Natural killer cell treated with Interleukin-12 subunit alpha and Interleukin-12 subunit beta and Interleukin-15 and Interleukin-18, amount 100 ng/mL, for 72 hours (primary cell): ENCODE measurements around the gene USP22. TPM values are rescaled to one million over a fixed set of nuclear protein-coding genes. Genes with fewer than 3 reads are reported as not detected.

Experiments
- ATAC-seq, 2 donors: fragments of 150-1000 bp; cut with Tn5 transposase in 1 of 2; sonication (Bioruptor Pico), chemical (Tn5 transposase) in 1 of 2; 2 replicates each; pipeline ENCODE4 v1.10.0; 2021
- DNase-seq: peaks from one replicate; pipeline ENCODE4 v3.0.0; 2022; ENCODE audit warnings: low spot score
- H3K27ac Mint-ChIP-seq, 2 donors: 1 replicate in 1 of 2; 2 replicates in 1 of 2; pipeline ENCODE4 v1.8.0; 2022; ENCODE audit warnings: mixed read lengths in 2 of 2, mild to moderate bottlenecking in 1 of 2, moderate library complexity in 1 of 2
- H3K27me3 Mint-ChIP-seq, 2 donors: 1 replicate in 1 of 2; 2 replicates in 1 of 2; pipeline ENCODE4 v1.8.0; 2022; ENCODE audit warnings: mixed read lengths in 2 of 2
- H3K36me3 Mint-ChIP-seq: one replicate; pipeline ENCODE4 v1.8.0; 2022; ENCODE audit warnings: mixed read lengths
- H3K4me1 Mint-ChIP-seq, 2 donors: 1 replicate in 1 of 2; 2 replicates in 1 of 2; pipeline ENCODE4 v1.8.0; 2022; ENCODE audit warnings: low read depth in 2 of 2, mixed read lengths in 2 of 2, mild to moderate bottlenecking in 1 of 2
- H3K4me3 Mint-ChIP-seq: one replicate; pipeline ENCODE4 v1.8.0; 2022; ENCODE audit warnings: mixed read lengths
- H3K9me3 Mint-ChIP-seq: 2 replicates; pipeline ENCODE4 v1.8.0; 2022; ENCODE audit warnings: mixed read lengths
- total RNA-seq, 2 donors: library from RNA; stranded (reverse); gene quantifications; one replicate each; pipeline ENCODE4 v1.2.3, GENCODE V29; 2022

USP22 gene
- total RNA-seq, 2 donors from 2014 or later = 102 to 179 TPM

DNA sequence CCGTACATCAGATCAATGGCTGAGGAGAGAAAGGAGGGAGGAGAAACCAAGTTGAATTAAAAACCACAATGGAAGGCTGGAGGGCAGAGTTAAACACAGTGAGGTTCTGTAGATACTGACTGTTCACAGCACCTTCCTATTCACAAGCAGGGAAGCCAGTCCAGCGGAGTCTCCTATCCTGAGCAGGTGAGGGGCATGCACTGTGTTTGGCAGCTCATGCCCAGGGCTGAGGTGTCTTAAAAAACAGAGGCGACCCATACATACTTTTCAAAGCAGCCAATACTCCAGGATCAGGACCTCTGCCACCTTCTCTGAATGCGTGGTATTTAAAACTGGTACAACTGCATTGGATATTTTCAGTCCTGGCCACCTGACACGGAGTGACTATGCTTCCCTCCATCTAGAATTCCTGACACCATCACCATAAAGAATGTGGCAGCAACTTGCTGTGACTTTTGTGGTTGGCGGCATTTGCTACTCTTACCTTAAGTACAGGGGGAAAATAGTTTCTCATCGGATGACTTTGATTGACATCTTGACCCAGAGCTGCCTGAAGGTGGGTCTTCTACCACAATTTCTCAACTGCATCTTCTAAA lies 21.5 kb downstream of the USP22 start:
- Mint-ChIP-seq H3K9me3 (no peaks in the 10 kb centered on the region), H3K4me3 (no peak overlapping the region), H3K36me3 (peaks cover 33% of the 10 kb centered on the region), H3K4me1 (peaks cover 37 to 40% of the 10 kb centered on the region in 2 donors), H3K27ac (no peak overlapping the region), H3K27me3 (no peaks in the 10 kb centered on the region)
- ATAC-seq = no peak
- no peak for DNase-seq

DNA sequence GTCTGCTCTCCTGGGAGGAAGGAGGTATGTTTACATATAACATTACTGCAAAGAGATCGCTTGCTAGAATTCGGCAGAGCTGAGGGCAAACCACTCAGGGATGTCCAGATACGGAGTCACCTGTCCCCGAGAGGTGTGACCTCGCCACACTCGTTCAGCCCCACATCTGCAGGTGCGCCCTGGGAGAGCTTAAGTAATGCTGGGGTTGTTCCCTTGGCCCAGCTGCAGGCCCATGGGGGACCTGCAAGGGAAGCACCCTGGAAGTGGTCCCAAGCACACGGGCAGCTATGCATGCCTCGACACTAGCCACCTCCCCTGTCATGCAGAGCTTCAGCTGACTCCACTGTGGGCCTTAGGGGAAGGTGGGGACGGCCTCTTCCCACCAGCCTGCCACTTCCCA lies 22.2 kb downstream of the USP22 start:
- Mint-ChIP-seq H3K27me3 (no peaks in the 10 kb centered on the region), H3K36me3 (peaks cover 35% of the 10 kb centered on the region), H3K4me3 (no peak overlapping the region), H3K4me1 (peaks cover 36 to 40% of the 10 kb centered on the region in 2 donors), H3K9me3 (no peaks in the 10 kb centered on the region), H3K27ac (peak overlapping the region in 1 of 2 donors; percentile 72)
- ATAC-seq (no peak), DNase-seq (no peak)

DNA sequence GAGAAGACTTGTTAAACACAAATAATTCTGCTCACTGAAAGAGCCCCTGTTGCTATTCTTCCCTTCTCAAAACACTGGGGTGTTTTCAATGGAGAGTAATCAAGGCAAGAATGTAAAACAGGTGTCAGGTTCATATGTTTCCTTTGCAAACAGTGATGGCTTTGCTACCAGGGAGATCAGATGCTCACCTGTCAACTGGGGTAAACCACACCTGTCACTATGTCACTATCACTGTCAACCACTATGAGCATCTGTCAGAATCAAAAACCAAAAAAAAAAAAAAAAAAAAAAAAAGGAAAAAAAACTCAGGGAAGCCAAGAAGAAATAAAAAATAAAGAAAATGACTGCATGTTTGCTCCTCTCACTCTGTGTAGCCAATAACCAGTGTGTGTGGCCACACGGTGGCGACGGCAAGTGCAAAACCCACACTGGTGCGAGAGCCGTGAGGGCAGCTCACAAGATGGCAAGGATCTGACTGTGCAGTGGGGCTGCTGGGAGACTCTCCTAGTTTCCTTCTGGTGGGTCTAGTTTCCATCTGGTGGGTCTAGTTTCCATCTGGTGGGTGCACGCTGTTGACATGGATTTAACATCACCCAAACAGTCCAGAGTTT lies 22.7 kb downstream of the USP22 start:
- Mint-ChIP-seq H3K4me1 (peaks cover 30 to 34% of the 10 kb centered on the region in 2 donors), H3K4me3 (no peak overlapping the region), H3K36me3 (peaks cover 29% of the 10 kb centered on the region), H3K27ac (peak overlapping the region in 1 of 2 donors; percentile 72), H3K9me3 (no peaks in the 10 kb centered on the region), H3K27me3 (no peaks in the 10 kb centered on the region)
- DNase-seq (no peak), ATAC-seq (peak; percentile 80 to 81)

GRCh38 chr17:21018894-21019293 lies 23.9 kb downstream of the USP22 start:
- H3K4me1 Mint-ChIP-seq = peaks cover 19 to 25% of the 10 kb centered on the region in 2 donors
- H3K4me3 Mint-ChIP-seq = no peak overlapping the region
- no peak overlapping the region for H3K27ac Mint-ChIP-seq
- H3K9me3 Mint-ChIP-seq = no peaks in the 10 kb centered on the region
- peaks cover 30% of the 10 kb centered on the region for H3K36me3 Mint-ChIP-seq
- no peak for ATAC-seq
- no peak for DNase-seq
- no peaks in the 10 kb centered on the region for H3K27me3 Mint-ChIP-seq

DNA sequence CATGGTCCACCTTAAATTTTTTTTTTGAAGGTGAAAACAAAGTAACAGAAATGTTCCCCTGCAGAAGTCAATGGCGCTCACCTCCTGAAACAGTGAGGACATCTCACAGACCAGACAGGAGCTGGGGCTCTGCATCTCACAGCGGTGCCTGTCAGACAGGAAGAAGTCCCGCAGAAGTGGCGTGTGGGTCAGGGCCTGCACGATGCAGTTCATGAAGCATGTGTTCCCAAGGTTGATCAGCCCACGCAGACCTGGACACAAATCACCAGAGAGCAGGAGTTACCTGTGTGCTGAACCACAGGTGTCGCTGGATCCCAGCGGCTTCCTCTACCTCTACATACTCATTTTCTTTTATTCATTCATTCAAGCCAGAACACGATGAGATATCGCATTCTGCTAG lies 24.9 kb downstream of the USP22 start:
- DNase-seq (no peak), ATAC-seq (no peak)
- Mint-ChIP-seq H3K27ac (no peak overlapping the region), H3K4me1 (peaks cover 20% of the 10 kb centered on the region in 2 donors), H3K9me3 (no peaks in the 10 kb centered on the region), H3K4me3 (no peak overlapping the region), H3K27me3 (no peaks in the 10 kb centered on the region), H3K36me3 (peaks cover 33% of the 10 kb centered on the region)

GRCh38 chr17:21017256-21017655 lies 25.6 kb downstream of the USP22 start:
- no peaks in the 10 kb centered on the region for H3K9me3 Mint-ChIP-seq
- no peaks in the 10 kb centered on the region for H3K27me3 Mint-ChIP-seq
- no peak for ATAC-seq
- no peak for DNase-seq
- peaks cover 17% of the 10 kb centered on the region in 2 donors for H3K4me1 Mint-ChIP-seq
- H3K27ac Mint-ChIP-seq = no peak overlapping the region
- peaks cover 30% of the 10 kb centered on the region for H3K36me3 Mint-ChIP-seq
- H3K4me3 Mint-ChIP-seq = no peak overlapping the region

DNA sequence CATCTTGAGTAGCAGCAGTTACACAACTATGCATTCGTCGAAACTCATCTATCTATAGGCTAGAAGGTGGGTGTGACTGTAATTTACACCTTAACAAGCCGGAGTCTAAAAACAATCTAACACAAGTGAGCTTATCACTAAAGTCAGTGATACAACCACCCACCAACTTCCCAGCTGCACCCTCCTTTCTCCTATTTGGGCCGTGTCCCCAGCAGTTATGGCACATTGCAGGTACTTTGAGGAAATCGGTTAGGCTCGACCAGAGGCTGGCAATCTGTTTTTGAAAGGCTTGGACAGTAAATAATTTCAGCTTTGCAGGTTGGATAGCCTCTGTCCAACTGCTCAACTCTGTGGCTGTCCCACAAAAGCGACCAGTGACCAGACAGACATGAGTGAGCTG lies 26.0 kb downstream of the USP22 start:
- Mint-ChIP-seq H3K27ac (no peak overlapping the region), H3K27me3 (no peaks in the 10 kb centered on the region), H3K4me3 (no peak overlapping the region), H3K9me3 (no peaks in the 10 kb centered on the region), H3K4me1 (peaks cover 17% of the 10 kb centered on the region in 2 donors), H3K36me3 (peaks cover 30% of the 10 kb centered on the region)
- ATAC-seq (no peak), DNase-seq (no peak)

DNA sequence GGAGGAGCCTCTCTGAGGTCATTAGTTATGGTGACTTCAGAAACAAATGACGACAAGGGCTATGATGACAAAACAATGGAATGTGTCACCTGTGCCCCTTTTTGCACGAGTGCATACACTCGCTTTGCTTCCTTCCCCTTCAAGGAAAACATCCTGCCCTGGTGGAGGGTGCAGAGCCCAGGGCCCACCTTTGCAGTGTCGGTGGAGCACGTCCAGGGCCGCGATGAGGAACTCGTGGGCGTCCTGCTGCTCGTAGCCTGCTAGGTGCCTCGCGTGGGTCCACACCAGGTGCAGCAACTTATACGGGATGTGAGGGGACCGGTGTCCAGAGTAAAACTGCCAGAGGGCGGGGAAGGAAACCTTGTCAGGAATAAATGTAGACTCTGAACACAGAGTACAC lies 27.2 kb downstream of the USP22 start:
- Mint-ChIP-seq H3K27me3 (no peaks in the 10 kb centered on the region), H3K36me3 (peaks cover 30% of the 10 kb centered on the region)
- ATAC-seq = no peak

GRCh38 chr17:21014498-21014897 lies 28.3 kb downstream of the USP22 start:
- Mint-ChIP-seq H3K27me3 (no peaks in the 10 kb centered on the region), H3K27ac (no peak overlapping the region), H3K4me1 (peaks cover 11 to 12% of the 10 kb centered on the region in 2 donors), H3K4me3 (no peak overlapping the region), H3K9me3 (no peaks in the 10 kb centered on the region), H3K36me3 (peaks cover 23% of the 10 kb centered on the region)
- ATAC-seq = no peak
- no peak for DNase-seq

More for the DNA sequence above, 27.2 kb downstream of the USP22 start:
- H3K27ac Mint-ChIP-seq = no peak overlapping the region
- no peak for DNase-seq
- peaks cover 17 to 18% of the 10 kb centered on the region in 2 donors for H3K4me1 Mint-ChIP-seq
- H3K9me3 Mint-ChIP-seq = no peaks in the 10 kb centered on the region
- no peak overlapping the region for H3K4me3 Mint-ChIP-seq

- peaks cover 23% of the 10 kb centered on the region for H3K36me3 Mint-ChIP-seq
- H3K9me3 Mint-ChIP-seq = no peaks in the 10 kb centered on the region
- DNase-seq (no peak), ATAC-seq (no peak)
- H3K27ac Mint-ChIP-seq = no peak overlapping the region
- no peaks in the 10 kb centered on the region for H3K27me3 Mint-ChIP-seq
- no peak overlapping the region for H3K4me3 Mint-ChIP-seq
- peaks cover 9 to 11% of the 10 kb centered on the region in 2 donors for H3K4me1 Mint-ChIP-seq
Measured at GRCh38 chr17:21013983-21014382, 28.8 kb downstream of the USP22 start.

DNA sequence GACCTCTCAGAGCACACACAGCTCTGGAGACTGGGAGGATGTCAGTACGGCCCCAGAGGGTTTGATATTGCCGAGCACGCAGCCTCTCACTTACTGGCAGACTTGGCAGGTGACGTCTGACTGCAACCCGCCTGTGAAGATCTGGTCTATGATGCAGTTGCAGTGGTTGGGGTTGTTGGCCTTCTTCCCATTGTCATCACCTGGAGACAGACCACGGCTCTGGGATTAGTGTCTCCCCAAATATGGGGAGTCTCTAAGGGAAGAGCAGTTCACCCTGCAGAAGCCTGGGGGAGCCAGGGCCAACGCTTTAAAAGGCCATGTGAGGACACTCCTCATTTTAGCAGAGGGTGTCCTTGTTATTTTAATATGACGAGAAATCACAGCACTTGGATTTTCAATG lies 30.1 kb downstream of the USP22 start:
- Mint-ChIP-seq H3K4me3 (no peak overlapping the region), H3K27ac (no peak overlapping the region), H3K27me3 (no peaks in the 10 kb centered on the region), H3K4me1 (peaks cover 11 to 13% of the 10 kb centered on the region in 2 donors), H3K9me3 (no peaks in the 10 kb centered on the region), H3K36me3 (peaks cover 23% of the 10 kb centered on the region)
- DNase-seq (no peak), ATAC-seq (no peak)

DNA sequence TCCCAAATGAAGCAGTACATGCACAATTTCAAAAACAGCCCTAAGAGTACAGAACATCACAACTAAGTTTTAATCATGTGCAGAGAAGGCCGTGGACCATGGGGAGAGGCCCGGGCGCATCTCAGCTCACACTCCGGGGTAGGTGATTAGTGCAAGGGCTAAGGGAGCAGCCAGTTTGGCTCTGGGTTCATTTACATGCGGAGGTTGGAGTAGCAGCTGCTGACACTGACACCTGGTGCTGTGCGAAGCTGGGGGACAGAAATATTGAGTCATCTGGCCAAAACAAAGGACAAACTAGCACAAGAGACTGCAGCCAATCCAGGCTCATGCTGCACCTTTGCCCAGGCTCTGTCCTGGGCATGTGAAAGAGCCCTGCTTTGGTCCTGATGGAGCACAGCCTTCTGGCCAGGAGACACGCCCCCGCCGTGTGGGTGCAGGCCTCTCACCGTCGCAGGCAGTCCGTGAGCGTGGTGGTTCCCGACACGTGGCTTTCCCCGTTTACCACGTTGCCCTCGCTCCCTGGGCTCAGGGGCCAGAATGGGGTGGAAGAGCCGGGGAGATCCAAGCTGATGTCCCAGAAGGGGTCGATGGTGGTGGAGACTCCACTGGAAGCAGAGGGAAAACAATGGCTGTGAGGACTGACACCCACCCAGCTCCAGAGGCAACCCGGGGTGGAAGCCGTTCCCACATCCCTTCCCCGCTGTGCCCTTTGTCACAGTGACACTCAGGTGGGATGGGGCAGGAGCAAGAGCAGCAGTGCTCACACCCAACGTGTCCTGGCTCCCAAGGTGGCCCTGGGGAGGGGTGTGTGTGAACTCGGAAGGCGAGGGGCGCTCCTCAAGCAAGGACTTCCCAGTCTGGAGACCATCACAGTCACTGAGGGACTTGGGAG lies 31.9 kb downstream of the USP22 start:
- Mint-ChIP-seq H3K36me3 (peaks cover 22% of the 10 kb centered on the region), H3K4me3 (no peak overlapping the region), H3K27me3 (no peaks in the 10 kb centered on the region), H3K9me3 (no peaks in the 10 kb centered on the region), H3K27ac (no peak overlapping the region), H3K4me1 (peaks cover 6 to 10% of the 10 kb centered on the region in 2 donors)
- no peak for ATAC-seq
- peak; percentile 58 for DNase-seq

DNA sequence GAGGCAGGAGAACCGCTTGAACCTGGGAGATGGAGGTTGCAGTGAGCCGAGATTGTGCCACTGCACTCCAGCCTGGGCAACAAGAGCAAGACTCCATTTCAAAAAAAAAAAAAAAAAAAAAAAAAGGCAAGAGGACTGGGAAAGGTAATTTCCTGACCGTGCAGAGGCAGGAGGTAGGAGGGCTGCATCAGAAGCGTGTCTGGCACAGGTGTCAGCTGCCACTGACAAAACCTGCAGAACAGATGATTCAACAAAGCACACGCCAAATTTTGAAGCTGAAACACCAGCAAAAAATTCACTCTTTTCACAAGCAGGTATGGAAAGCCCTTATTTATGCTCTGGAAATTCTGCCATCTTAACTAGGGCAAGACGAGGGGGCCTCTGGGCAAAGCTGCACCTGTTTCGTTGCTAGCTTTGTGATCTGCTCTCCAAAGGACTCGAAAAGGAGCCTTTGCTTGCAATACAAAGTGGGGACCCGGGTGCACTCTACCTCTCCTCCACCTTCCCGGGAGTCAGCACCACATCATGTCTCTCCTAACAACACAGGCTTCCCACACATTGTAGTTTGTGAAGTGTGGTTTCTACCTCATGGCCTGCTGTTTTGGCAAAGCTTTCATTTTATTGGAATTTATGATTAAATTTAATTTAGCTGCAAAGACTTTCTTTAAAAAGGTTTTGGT lies 33.7 kb downstream of the USP22 start:
- H3K9me3 Mint-ChIP-seq = no peaks in the 10 kb centered on the region
- H3K4me3 Mint-ChIP-seq = no peak overlapping the region
- ATAC-seq = no peak
- H3K36me3 Mint-ChIP-seq = peaks cover 22% of the 10 kb centered on the region
- DNase-seq = no peak
- H3K27me3 Mint-ChIP-seq = no peaks in the 10 kb centered on the region
- peaks cover 6 to 14% of the 10 kb centered on the region in 2 donors for H3K4me1 Mint-ChIP-seq
- H3K27ac Mint-ChIP-seq = no peak overlapping the region
